Upper lobe of left lung (tissue), 6 donors: ENCODE results near the gene ADGRL1. TPM values are rescaled to one million over a fixed set of nuclear protein-coding genes. Genes with fewer than 3 reads are reported as not detected.
A peak's percentile ranks its signal among the peaks of the same experiment; 100 is the strongest.

Experiments
- ATAC-seq, 2 donors: fragments of 200-7000 bp; cut with Tn5 transposase; one replicate each; pipeline ENCODE4 v1.9.1; 2022; ENCODE audit warnings: mild to moderate bottlenecking in 2 of 2, moderate library complexity in 2 of 2; ENCODE audit not compliant: low FRiP score in 2 of 2
- DNase-seq, 2 donors: peaks; one replicate each; pipeline ENCODE4 v3.0.0-alpha.2; 2019 to 2020
- H3K27ac ChIP-seq, 4 donors: fragments of 200-600 bp; sonication (generic); one replicate each; pipeline ENCODE4 v1.5.1; 2016 to 2019
- H3K27me3 ChIP-seq, 4 donors: fragments of 200-600 bp; sonication (generic); one replicate each; pipeline ENCODE4 v1.5.1; 2017 to 2019
- H3K36me3 ChIP-seq, 4 donors: fragments of 200-600 bp; sonication (generic); one replicate each; pipeline ENCODE4 v1.5.1; 2016 to 2019
- H3K4me1 ChIP-seq, 4 donors: fragments of 200-600 bp; sonication (generic); one replicate each; pipeline ENCODE4 v1.5.1; 2018 to 2019
- H3K4me3 ChIP-seq, 4 donors: fragments of 200-600 bp; sonication (generic); one replicate each; pipeline ENCODE4 v1.5.1; 2017 to 2019; ENCODE audit warnings: mild to moderate bottlenecking in 2 of 4, moderate library complexity in 1 of 4
- H3K9me3 ChIP-seq, 4 donors: fragments of 200-600 bp; sonication (generic); one replicate each; pipeline ENCODE4 v1.5.1; 2018 to 2019
- EP300 ChIP-seq, 4 donors: sonication (generic); formaldehyde crosslinking; IDR thresholded peaks; one replicate each; pipeline ENCODE4 v1.5.1; 2017; ENCODE audit warnings: antibody characterized with exemption in 4 of 4, control low read depth in 2 of 4
- POLR2A ChIP-seq, 4 donors: fragments of 450-650 bp; IDR thresholded peaks; one replicate each; pipeline ENCODE4 v1.5.1; 2016 to 2017; ENCODE audit warnings: antibody characterized with exemption in 4 of 4, mild to moderate bottlenecking in 2 of 4
- POLR2AphosphoS5 ChIP-seq, 2 donors: sonication (generic); formaldehyde crosslinking; IDR thresholded peaks; one replicate each; pipeline ENCODE4 v1.5.1; 2017; ENCODE audit warnings: antibody characterized with exemption in 2 of 2
- WGBS, 2 donors: methylation state at CpG; one replicate each; pipeline ENCODE4 v1.1.5; 2017 to 2018; 5-methylcytosine and 5-hydroxymethylcytosine counted together
- total RNA-seq, 6 donors: library from RNA; depleted of rRNA in 4 of 6; stranded (reverse); fragments of >200 nt in 4 of 6; gene quantifications; one replicate each; pipeline versions ENCODE4 v1.1.0 to v1.2.1, GENCODE V29; 2016 to 2021
- TF ChIP-seq, protein P1 (sequence below), 6 experiments: fragments of 450-650 bp in 4 of 6; fragments of 200-600 bp in 2 of 6; sonication (generic) in 2 of 6; IDR thresholded peaks; one replicate each; pipeline ENCODE4 v1.5.1; 2016 to 2019; ENCODE audit warnings: antibody characterized with exemption in 6 of 6
- donor health status: DM: no; HTN: no; CAD: no; lungs with moderate emphysema.
- donor health status: DM: no; HTN: yes; CAD: no; lungs with severe emphysema.

Gene ADGRL1
- total RNA-seq, 6 donors from 2014 or later: 23.5 to 33.2 (median 27.4) TPM

DNA sequence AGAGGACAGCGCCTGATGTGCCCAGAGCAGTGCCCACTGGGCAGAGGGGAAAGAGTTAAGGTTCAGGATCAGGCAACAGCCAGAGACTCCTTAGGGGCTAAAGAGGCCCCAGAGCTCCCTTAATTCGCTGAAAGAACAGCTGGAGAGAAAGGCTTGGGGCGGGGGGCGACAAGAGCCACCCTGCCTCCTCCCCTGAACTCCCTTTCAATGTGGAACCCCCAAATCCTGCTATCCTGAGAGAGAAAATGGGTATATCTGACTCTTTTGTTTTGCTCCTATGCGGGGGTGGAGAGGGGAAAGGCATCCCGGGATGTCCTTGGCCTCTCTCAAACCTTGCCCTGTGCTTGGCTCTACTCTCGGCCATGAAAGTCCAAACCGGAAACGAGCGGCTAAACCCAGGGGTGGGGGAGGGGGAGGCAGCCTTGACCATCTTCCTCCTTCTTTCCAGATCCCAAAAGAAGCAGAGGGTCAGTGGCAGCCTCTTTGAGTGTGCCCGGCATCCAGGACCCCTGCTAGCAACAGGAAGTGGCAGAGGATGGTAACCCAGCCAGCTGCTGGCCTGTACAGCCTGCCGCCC is 93.1 kb downstream of the ADGRL1 start:
- H3K27ac ChIP-seq: peak overlapping the region; percentile 73 to 98 (median 82)
- no peaks in the 10 kb centered on the region for H3K9me3 ChIP-seq
- DNase-seq (no peak), ATAC-seq (no peak)
- H3K36me3 ChIP-seq: no peaks in the 10 kb centered on the region
- H3K4me3 ChIP-seq: no peak overlapping the region
- H3K27me3 ChIP-seq: no peaks in the 10 kb centered on the region
- peaks cover 46 to 54% (median 50%) of the 10 kb centered on the region in 4 donors for H3K4me1 ChIP-seq
- WGBS, 2 donors: 56 to 57% methylated on average over 12 of the region's 12 CpGs
- TF ChIP-seq, protein P1, sequence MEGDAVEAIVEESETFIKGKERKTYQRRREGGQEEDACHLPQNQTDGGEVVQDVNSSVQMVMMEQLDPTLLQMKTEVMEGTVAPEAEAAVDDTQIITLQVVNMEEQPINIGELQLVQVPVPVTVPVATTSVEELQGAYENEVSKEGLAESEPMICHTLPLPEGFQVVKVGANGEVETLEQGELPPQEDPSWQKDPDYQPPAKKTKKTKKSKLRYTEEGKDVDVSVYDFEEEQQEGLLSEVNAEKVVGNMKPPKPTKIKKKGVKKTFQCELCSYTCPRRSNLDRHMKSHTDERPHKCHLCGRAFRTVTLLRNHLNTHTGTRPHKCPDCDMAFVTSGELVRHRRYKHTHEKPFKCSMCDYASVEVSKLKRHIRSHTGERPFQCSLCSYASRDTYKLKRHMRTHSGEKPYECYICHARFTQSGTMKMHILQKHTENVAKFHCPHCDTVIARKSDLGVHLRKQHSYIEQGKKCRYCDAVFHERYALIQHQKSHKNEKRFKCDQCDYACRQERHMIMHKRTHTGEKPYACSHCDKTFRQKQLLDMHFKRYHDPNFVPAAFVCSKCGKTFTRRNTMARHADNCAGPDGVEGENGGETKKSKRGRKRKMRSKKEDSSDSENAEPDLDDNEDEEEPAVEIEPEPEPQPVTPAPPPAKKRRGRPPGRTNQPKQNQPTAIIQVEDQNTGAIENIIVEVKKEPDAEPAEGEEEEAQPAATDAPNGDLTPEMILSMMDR (IDR thresholded peaks at IDR 0.05): no peak
- no peak for TF ChIP-seq POLR2AphosphoS5 (IDR thresholded peaks at IDR 0.05)
- TF ChIP-seq EP300 (IDR thresholded peaks at IDR 0.05): no peak
- no peak for TF ChIP-seq POLR2A (IDR thresholded peaks at IDR 0.05)

DNA sequence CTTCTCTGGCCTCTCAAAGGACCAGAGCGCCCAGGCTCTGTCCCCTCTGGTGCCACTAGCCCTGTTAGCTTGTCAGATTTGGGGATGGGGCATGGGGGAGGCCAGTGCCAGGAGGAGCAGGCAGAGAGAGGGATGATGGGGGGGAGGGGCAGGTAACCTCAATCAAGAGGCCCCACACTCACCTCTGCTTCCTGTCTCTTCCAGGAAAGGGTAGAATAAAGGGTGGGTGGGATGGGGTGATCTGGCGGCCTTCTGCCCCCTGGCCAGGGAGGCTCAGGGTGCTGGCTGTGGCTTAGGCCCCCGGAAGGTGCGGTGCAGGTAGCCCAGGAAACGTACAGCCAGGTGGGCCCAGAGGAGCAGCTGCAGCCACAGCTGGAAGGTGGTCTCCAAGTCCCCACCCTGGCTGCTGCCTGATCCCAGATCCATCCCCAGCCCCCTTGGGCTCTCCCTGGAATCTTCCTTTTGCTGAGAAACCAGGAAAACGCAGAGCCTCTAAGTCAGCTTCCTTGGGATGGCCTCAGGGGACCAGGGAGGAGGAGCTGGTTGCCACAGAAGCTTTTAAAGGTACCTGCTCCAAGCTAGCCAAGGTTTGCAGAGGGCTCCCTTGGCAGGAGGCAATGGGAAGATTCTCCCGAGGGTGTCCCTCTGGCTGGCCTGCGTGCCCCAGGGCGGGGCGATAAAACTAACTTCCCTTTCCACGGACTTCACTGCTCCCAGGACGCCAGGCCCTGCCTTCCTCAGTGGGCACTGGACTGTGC is 93.7 kb downstream of the ADGRL1 start:
- no peak for DNase-seq
- H3K27me3 ChIP-seq: no peaks in the 10 kb centered on the region
- no peak overlapping the region for H3K4me3 ChIP-seq
- no peaks in the 10 kb centered on the region for H3K9me3 ChIP-seq
- peaks cover 0 to 5% (median 2%) of the 10 kb centered on the region in 4 donors for H3K36me3 ChIP-seq
- peak overlapping the region; percentile 73 to 98 (median 82) for H3K27ac ChIP-seq
- peak in 1 of 2 donors; percentile 40 for ATAC-seq
- H3K4me1 ChIP-seq: peaks cover 46 to 54% (median 50%) of the 10 kb centered on the region in 4 donors
- WGBS, 2 donors: 37 to 73% methylated on average over 4 to 12 of the region's 12 CpGs
- TF ChIP-seq, protein P1 (IDR thresholded peaks at IDR 0.05): no peak
- TF ChIP-seq EP300 (IDR thresholded peaks at IDR 0.05) (no peak), POLR2A (IDR thresholded peaks at IDR 0.05) (no peak), POLR2AphosphoS5 (IDR thresholded peaks at IDR 0.05) (no peak)

DNA sequence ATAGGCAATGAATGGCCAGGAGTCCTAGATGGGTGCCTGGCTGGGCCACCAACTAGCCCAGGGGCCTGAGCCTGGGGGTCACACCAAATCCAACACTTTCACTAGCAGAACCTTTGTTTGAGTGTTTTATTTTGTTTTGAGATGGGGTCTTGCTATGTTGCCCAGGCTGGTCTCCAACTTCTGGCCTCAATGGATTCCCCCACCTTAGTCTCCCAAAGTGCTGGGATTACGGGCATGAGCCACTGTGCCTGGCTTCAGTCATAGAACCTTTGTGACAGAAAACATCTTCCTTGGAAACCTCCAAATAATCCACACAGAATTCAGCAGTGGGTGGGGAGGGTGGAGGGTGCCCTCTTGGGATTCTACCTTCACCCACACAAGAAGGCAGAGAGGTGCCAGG is 94.5 kb downstream of the ADGRL1 start:
- TF ChIP-seq, protein P1 (IDR thresholded peaks at IDR 0.05): no peak
- TF ChIP-seq POLR2A (IDR thresholded peaks at IDR 0.05) (no peak), EP300 (IDR thresholded peaks at IDR 0.05) (no peak), POLR2AphosphoS5 (IDR thresholded peaks at IDR 0.05) (no peak)
- DNase-seq (no peak), ATAC-seq (no peak)
- Histone ChIP-seq H3K4me3 (no peak overlapping the region), H3K9me3 (no peaks in the 10 kb centered on the region), H3K27me3 (no peaks in the 10 kb centered on the region), H3K36me3 (peaks cover 0 to 12% (median 9%) of the 10 kb centered on the region in 4 donors), H3K4me1 (peaks cover 42 to 48% (median 44%) of the 10 kb centered on the region in 4 donors), H3K27ac (peak overlapping the region in 2 of 4 donors; percentile 86 to 98)
- 100% methylated on average over 1 of the region's 1 CpG for WGBS, 2 donors

DNA sequence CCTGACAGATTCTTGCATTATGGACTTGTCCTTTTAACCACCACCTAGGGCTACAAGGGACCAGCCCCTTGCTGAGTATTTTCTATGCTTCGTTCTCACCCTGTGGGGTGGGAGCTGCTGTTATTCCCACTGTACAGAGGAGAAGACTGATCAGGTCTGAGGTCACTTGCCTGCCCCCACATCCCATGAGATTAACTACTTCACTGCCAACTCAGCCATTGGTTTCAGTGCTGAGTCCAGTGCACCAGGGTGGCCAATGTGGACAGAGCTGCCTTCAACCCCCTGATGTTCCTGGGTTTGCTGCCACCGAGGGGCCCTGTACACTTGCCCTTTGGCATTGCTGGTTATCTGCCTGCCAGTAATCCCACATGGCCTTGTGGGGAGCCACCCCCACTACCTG is 95.3 kb downstream of the ADGRL1 start:
- Histone ChIP-seq H3K36me3 (peaks cover 7 to 20% (median 17%) of the 10 kb centered on the region in 4 donors), H3K4me1 (peaks cover 33 to 39% (median 36%) of the 10 kb centered on the region in 4 donors), H3K27ac (no peak overlapping the region), H3K4me3 (no peak overlapping the region), H3K9me3 (no peaks in the 10 kb centered on the region), H3K27me3 (no peaks in the 10 kb centered on the region)
- no peak for ATAC-seq
- no peak for DNase-seq
- 81 to 89% methylated on average over 2 of the region's 2 CpGs for WGBS, 2 donors
- no peak for TF ChIP-seq POLR2A (IDR thresholded peaks at IDR 0.05)
- no peak for TF ChIP-seq POLR2AphosphoS5 (IDR thresholded peaks at IDR 0.05)
- TF ChIP-seq, protein P1 (IDR thresholded peaks at IDR 0.05): no peak
- no peak for TF ChIP-seq EP300 (IDR thresholded peaks at IDR 0.05)
